H1 (cell line): Measurements from ENCODE around the gene ERAP2. TPM values are rescaled to one million over a fixed set of nuclear protein-coding genes. Genes with fewer than 3 reads are reported as not detected.

Experiments
- CTCF ChIA-PET: fragments of 300-600 bp; sonication (Branson Sonifier 250); formaldehyde crosslinking; loops from one replicate; lab custom pipeline; 2021; ENCODE audit not compliant: partially characterized antibody; lab: Charles Lee
- POLR2A ChIA-PET: fragments of 300-600 bp; sonication (Branson Sonifier 250); formaldehyde crosslinking; loops from one replicate; lab custom pipeline; 2021; ENCODE audit warnings: inconsistent platforms; ENCODE audit not compliant: partially characterized antibody; lab: Charles Lee
- DNase-seq, 2 experiments: peaks; one replicate each; pipeline versions ENCODE4 v3.0.0 to v3.0.0-alpha.2; 2010 to 2022; ENCODE audit warnings: low spot score in 2 of 2, low read depth in 1 of 2, mixed read lengths in 1 of 2
- FAIRE-seq: peaks from 2 replicates; lab custom pipeline; 2011; peaks lifted over from hg19 to GRCh38; lab: Jason Lieb, UNC
- H2AFZ ChIP-seq: 2 replicates; pipeline ENCODE4 v1.8.1; 2012; ENCODE audit warnings: low read length, inconsistent platforms
- H2AK5ac ChIP-seq: 2 replicates; pipeline ENCODE4 v1.6.1; 2013; ENCODE audit warnings: low read depth, low read length
- H2BK120ac ChIP-seq: replicated peaks from 2 replicates; pipeline ENCODE3; 2013; ENCODE audit warnings: low read depth, low read length, inconsistent platforms
- H2BK12ac ChIP-seq: 2 replicates; pipeline ENCODE4 v1.6.1; 2013; ENCODE audit warnings: low read depth, low read length
- H2BK15ac ChIP-seq: 2 replicates; pipeline ENCODE4 v1.6.1; 2013; ENCODE audit warnings: low read length
- H2BK20ac ChIP-seq: 2 replicates; pipeline ENCODE4 v1.6.1; 2013; ENCODE audit warnings: low read length
- H2BK5ac ChIP-seq: 2 replicates; pipeline ENCODE4 v1.6.1; 2013; ENCODE audit warnings: low read depth, low read length
- H3K14ac ChIP-seq: 2 replicates; pipeline ENCODE4 v1.6.1; 2013; ENCODE audit warnings: inconsistent platforms; ENCODE audit not compliant: insufficient read length
- H3K18ac ChIP-seq: 2 replicates; pipeline ENCODE4 v1.6.1; 2013; ENCODE audit warnings: low read length; ENCODE audit errors: extremely low read depth
- H3K23ac ChIP-seq: 2 replicates; pipeline ENCODE4 v1.6.1; 2013; ENCODE audit warnings: inconsistent platforms; ENCODE audit not compliant: insufficient read length
- H3K23me2 ChIP-seq: 2 replicates; pipeline ENCODE4 v1.6.1; 2013; ENCODE audit warnings: low read depth, low read length
- H3K27ac ChIP-seq: 2 replicates; pipeline ENCODE4 v1.6.1; 2011; ENCODE audit warnings: low read depth, low read length, inconsistent platforms
- H3K27me3 ChIP-seq, 4 experiments: replicated peaks in 1 of 4; 1 replicate in 1 of 4; 2 replicates in 3 of 4; pipeline versions ENCODE4 v1.6.1 to v1.8.1; 2011 to 2013; ENCODE audit warnings: low read length in 3 of 4, mild to moderate bottlenecking in 3 of 4, inconsistent platforms in 2 of 4, mixed read lengths in 2 of 4, moderate library complexity in 1 of 4; ENCODE audit not compliant: control insufficient read depth in 3 of 4, insufficient read depth in 3 of 4; ENCODE audit errors: extremely low read depth in 1 of 4
- H3K36me3 ChIP-seq, 4 experiments: 2 replicates each; pipeline versions ENCODE4 v1.6.1 to v1.8.1; 2011 to 2013; ENCODE audit warnings: mild to moderate bottlenecking in 4 of 4, low read length in 3 of 4, moderate library complexity in 2 of 4, control low read depth in 1 of 4, inconsistent platforms in 1 of 4; ENCODE audit not compliant: insufficient read depth in 4 of 4, control insufficient read depth in 2 of 4
- H3K4ac ChIP-seq: replicated peaks from 2 replicates; pipeline ENCODE3; 2013; ENCODE audit warnings: low read length, low read depth, mixed read lengths, inconsistent platforms; ENCODE audit not compliant: insufficient read length
- H3K4me1 ChIP-seq, 4 experiments: replicated peaks in 1 of 4; 1 replicate in 1 of 4; 2 replicates in 3 of 4; pipeline versions ENCODE4 v1.6.1 to v1.8.1; 2011 to 2013; ENCODE audit warnings: low read length in 3 of 4, inconsistent platforms in 2 of 4, mixed read lengths in 1 of 4; ENCODE audit not compliant: insufficient read depth in 4 of 4, control insufficient read depth in 3 of 4
- H3K4me2 ChIP-seq, 2 experiments: 2 replicates each; pipeline versions ENCODE4 v1.6.1 to v1.8.1; 2011 to 2013; ENCODE audit warnings: low read depth in 2 of 2, low read length in 2 of 2, control low read depth in 1 of 2, inconsistent platforms in 1 of 2, mild to moderate bottlenecking in 1 of 2; ENCODE audit not compliant: insufficient read depth in 1 of 2
- H3K4me3 ChIP-seq, 4 experiments: fragments of 200-600, 300-600 bp in 1 of 4; sonication (generic), shearing (Covaris generic), sonication (Bioruptor Twin) in 1 of 4; 2 replicates each; pipeline versions ENCODE4 v1.5.1 to v1.8.1; 2011 to 2016; ENCODE audit warnings: low read length in 4 of 4, low read depth in 3 of 4, control low read depth in 2 of 4, inconsistent platforms in 2 of 4, mild to moderate bottlenecking in 2 of 4, mixed read lengths in 1 of 4, moderate library complexity in 1 of 4; ENCODE audit not compliant: insufficient read depth in 2 of 4; ENCODE audit errors: extremely low read depth in 1 of 4
- H3K56ac ChIP-seq: replicated peaks from 2 replicates; pipeline ENCODE3; 2013; ENCODE audit warnings: low read depth, mild to moderate bottlenecking, mixed read lengths, low read length, inconsistent platforms; ENCODE audit not compliant: insufficient read length
- H3K79me1 ChIP-seq: 2 replicates; pipeline ENCODE4 v1.6.1; 2013; ENCODE audit warnings: low read depth, low read length, control low read depth
- H3K79me2 ChIP-seq, 2 experiments: 2 replicates each; pipeline versions ENCODE4 v1.6.1 to v1.8.1; 2012 to 2013; ENCODE audit warnings: low read length in 2 of 2, mild to moderate bottlenecking in 2 of 2, inconsistent platforms in 1 of 2; ENCODE audit not compliant: insufficient read depth in 2 of 2, control insufficient read depth in 1 of 2
- H3K9ac ChIP-seq, 4 experiments: replicated peaks in 1 of 4; 1 replicate in 1 of 4; 2 replicates in 3 of 4; pipeline versions ENCODE4 v1.6.1 to v1.8.1; 2011 to 2013; ENCODE audit warnings: low read depth in 3 of 4, low read length in 3 of 4, control low read depth in 2 of 4, mild to moderate bottlenecking in 2 of 4, moderate library complexity in 2 of 4, inconsistent platforms in 1 of 4; ENCODE audit errors: extremely low read depth in 1 of 4
- H3K9me3 ChIP-seq, 2 experiments: 2 replicates each; pipeline versions ENCODE4 v1.6.1 to v1.8.1; 2012 to 2013; ENCODE audit warnings: mild to moderate bottlenecking in 2 of 2, moderate library complexity in 2 of 2, control low read depth in 1 of 2, inconsistent platforms in 1 of 2, low read depth in 1 of 2, low read length in 1 of 2, mixed read lengths in 1 of 2; ENCODE audit not compliant: insufficient read depth in 2 of 2
- H4K20me1 ChIP-seq, 2 experiments: replicated peaks in 1 of 2; 2 replicates each; pipeline versions ENCODE3 to v1.8.1; 2011 to 2013; ENCODE audit warnings: inconsistent platforms in 2 of 2, low read length in 2 of 2, mild to moderate bottlenecking in 1 of 2; ENCODE audit not compliant: insufficient read depth in 2 of 2, control insufficient read depth in 1 of 2
- H4K5ac ChIP-seq: 2 replicates; pipeline ENCODE4 v1.6.1; 2013; ENCODE audit warnings: low read length, low read depth, mixed read lengths, inconsistent platforms; ENCODE audit not compliant: insufficient read length
- H4K8ac ChIP-seq: 2 replicates; pipeline ENCODE4 v1.8.0; 2013; ENCODE audit warnings: mild to moderate bottlenecking, moderate library complexity, low read length, inconsistent platforms; ENCODE audit not compliant: insufficient read depth; ENCODE audit errors: extremely low read depth
- H4K91ac ChIP-seq: replicated peaks from 2 replicates; pipeline ENCODE3; 2013; ENCODE audit warnings: low read length, mixed read lengths, inconsistent platforms; ENCODE audit not compliant: insufficient read length
- EGR1 ChIP-seq: IDR thresholded peaks from 2 replicates; pipeline ENCODE4 v1.6.1; 2011; ENCODE audit warnings: low read depth, low read length, borderline replicate concordance
- HDAC2 ChIP-seq, 2 experiments: fragments of 300-600 bp in 1 of 2; sonication (generic) in 1 of 2; IDR thresholded peaks; 2 replicates each; pipeline ENCODE4 v1.6.1; 2011 to 2012; ENCODE audit warnings: low read depth in 2 of 2, low read length in 2 of 2, mild to moderate bottlenecking in 2 of 2, moderate library complexity in 2 of 2, borderline replicate concordance in 1 of 2, inconsistent platforms in 1 of 2
- RNF2 ChIP-seq: fragments of 200-900, 300-1000 bp; sonication (generic); IDR thresholded peaks from 2 replicates; pipeline ENCODE4 v1.7.1; 2016; ENCODE audit warnings: borderline replicate concordance, low read depth, mild to moderate bottlenecking, antibody characterized with exemption, low read length; ENCODE audit not compliant: poor library complexity, severe bottlenecking; ENCODE audit errors: missing control alignments
- RXRA ChIP-seq: IDR thresholded peaks from 2 replicates; pipeline ENCODE4 v1.6.1; 2011; ENCODE audit warnings: low read depth, mild to moderate bottlenecking, low read length, moderate library complexity; ENCODE audit not compliant: insufficient read depth
- SAP30 ChIP-seq: fragments of 300-600 bp; sonication (generic); IDR thresholded peaks from 2 replicates; pipeline ENCODE4 v1.7.1; 2012; ENCODE audit warnings: low read length, moderate library complexity, mild to moderate bottlenecking, inconsistent platforms; ENCODE audit not compliant: insufficient read depth, insufficient replicate concordance
- TAF1 ChIP-seq: IDR thresholded peaks from 2 replicates; pipeline ENCODE4 v1.6.1; 2011; ENCODE audit warnings: mild to moderate bottlenecking, low read depth, low read length
- TBP ChIP-seq: IDR thresholded peaks from 2 replicates; pipeline ENCODE4 v1.6.1; 2011; ENCODE audit warnings: low read depth, low read length, improper control_type of control experiment
- ZNF274 ChIP-seq: IDR thresholded peaks from 2 replicates; pipeline ENCODE4 v1.7.0; 2012; ENCODE audit warnings: low read length, borderline replicate concordance; ENCODE audit errors: extremely low read depth
- WGBS, 2 experiments: shearing (Covaris generic) in 1 of 2; methylation state at CpG; one replicate each; pipeline versions ENCODE4 v1.1.6 to v1.1.7; 2013 to 2015; ENCODE audit warnings: low lambda C conversion rate in 2 of 2, mixed read lengths in 2 of 2, inconsistent platforms in 1 of 2, low coverage in 1 of 2, missing lambda C conversion rate in 1 of 2; ENCODE audit not compliant: insufficient replicate concordance in 2 of 2, insufficient coverage in 1 of 2, insufficient read length in 1 of 2; ENCODE audit errors: extremely low coverage in 1 of 2, missing lambda C conversion rate in 1 of 2; 5-methylcytosine and 5-hydroxymethylcytosine counted together
- polyA plus RNA-seq, 7 experiments: library from polyadenylated mRNA; depleted of rRNA in 3 of 7; stranded (reverse) in 5 of 7; unstranded in 2 of 7; fragments of >200 nt in 5 of 7; fragments of 200-250 nt in 2 of 7; gene quantifications; 1 replicate in 5 of 7; 2 replicates in 1 of 7; 4 replicates in 1 of 7; pipeline versions ENCODE4 v1.2.1 to v1.2.3, GENCODE V29; 2011 to 2013; ENCODE audit warnings: missing spikeins in 2 of 7, mixed read lengths in 2 of 7
- total RNA-seq: library from RNA; stranded (reverse); fragmentation: NEBNext Ultra II Directional; extraction: Animal tissue kit (Norgen Biotek cat#: 25700); gene quantifications from 2 replicates; pipeline ENCODE4 v1.2.1, GENCODE V29; 2021
- TF ChIP-seq, protein P1 (sequence below): IDR thresholded peaks from 2 replicates; pipeline ENCODE4 v1.6.1; 2011; ENCODE audit warnings: low read length, improper control_type of control experiment

The ERAP2 gene
- total and polyA plus RNA-seq, 2 of the 8 experiments (the other 6 are each of a cell fraction or from before 2014, with no cell fraction given): 0.14 TPM; not detected in 1

- Histone ChIP-seq H4K8ac (no peak overlapping the region), H3K4ac (no peak overlapping the region), H3K18ac (no peak overlapping the region), H2BK15ac (no peak overlapping the region), H2AFZ (no peak overlapping the region), H3K56ac (no peak overlapping the region), H3K4me2 (no peak overlapping the region), H3K9me3 (no peaks in the 10 kb centered on the region), H4K5ac (no peak overlapping the region), H3K79me1 (no peaks in the 10 kb centered on the region), H2BK12ac (no peak overlapping the region), H3K27ac (no peak overlapping the region), H3K27me3 (no peaks in the 10 kb centered on the region), H3K36me3 (no peaks in the 10 kb centered on the region), H3K4me1 (no peaks in the 10 kb centered on the region), H3K14ac (no peak overlapping the region), H3K79me2 (no peaks in the 10 kb centered on the region), H3K23ac (no peak overlapping the region), H3K4me3 (no peak overlapping the region), H2BK5ac (no peak overlapping the region), H4K91ac (no peak overlapping the region), H2BK20ac (no peak overlapping the region), H3K9ac (no peak overlapping the region; a peak in 1 of 7 replicates), H3K23me2 (no peaks in the 10 kb centered on the region), H2AK5ac (no peak overlapping the region), H2BK120ac (no peak overlapping the region), H4K20me1 (no peaks in the 10 kb centered on the region)
- POLR2A ChIA-PET: no interaction called here
- WGBS, 2 experiments: 87% methylated on average over 3 of the region's 3 CpGs; no CpG with 5 or more reads in 1 of the 2 experiments
- FAIRE-seq (no peak), DNase-seq (no peak)
- CTCF ChIA-PET: interaction anchor here (2.4 kb wide), 1 partner anchor 17 kb away, joined by 7 read pairs; no protein-coding TSS in a partner anchor
- TF ChIP-seq RXRA: no peak
- no peak for TF ChIP-seq TBP
- TF ChIP-seq EGR1: no peak
- TF ChIP-seq RNF2: no peak
- no peak for TF ChIP-seq TAF1
- TF ChIP-seq HDAC2 (IDR thresholded peaks at IDR 0.05; ENCODE audit: borderline replicate concordance in 1 of 2, low read depth in 2 of 2, low read length in 2 of 2): no peak
- TF ChIP-seq ZNF274: no peak
- no peak for TF ChIP-seq SAP30
- TF ChIP-seq, protein P1, sequence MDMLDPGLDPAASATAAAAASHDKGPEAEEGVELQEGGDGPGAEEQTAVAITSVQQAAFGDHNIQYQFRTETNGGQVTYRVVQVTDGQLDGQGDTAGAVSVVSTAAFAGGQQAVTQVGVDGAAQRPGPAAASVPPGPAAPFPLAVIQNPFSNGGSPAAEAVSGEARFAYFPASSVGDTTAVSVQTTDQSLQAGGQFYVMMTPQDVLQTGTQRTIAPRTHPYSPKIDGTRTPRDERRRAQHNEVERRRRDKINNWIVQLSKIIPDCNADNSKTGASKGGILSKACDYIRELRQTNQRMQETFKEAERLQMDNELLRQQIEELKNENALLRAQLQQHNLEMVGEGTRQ: no peak
These were observed 7.6 kb downstream of the ERAP2 start for GRCh38 chr5:96883871-96884270.
